ENCODE data around the gene LYPD6B.

DNA sequence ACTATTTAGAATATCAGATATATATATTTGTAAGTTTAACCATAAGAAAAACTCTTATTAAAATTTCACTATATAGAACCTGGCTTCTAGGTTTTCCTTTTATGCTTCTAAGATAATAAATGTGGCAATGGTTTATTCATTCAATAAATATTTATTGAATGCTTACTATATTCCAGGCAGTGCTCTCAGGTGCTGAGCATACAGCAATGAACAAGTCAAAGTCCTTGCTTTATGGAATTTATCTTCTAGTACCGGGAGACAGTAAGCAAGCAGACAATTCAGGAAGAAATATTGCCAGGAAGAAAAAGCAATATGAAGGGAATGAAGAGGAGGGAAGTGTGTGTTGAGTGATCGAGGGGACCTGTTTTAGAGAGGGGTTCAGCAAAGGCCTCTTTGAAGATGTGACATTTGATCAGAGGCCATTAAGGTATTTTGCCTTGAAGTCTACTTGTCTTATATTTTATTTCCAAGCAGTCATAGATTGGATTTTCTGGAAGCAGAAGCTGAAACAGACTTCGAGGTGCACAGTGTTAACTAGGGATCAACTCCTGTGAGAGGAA is 197.4 kb downstream of the LYPD6B start:
- TF ChIP-seq, protein P1, sequence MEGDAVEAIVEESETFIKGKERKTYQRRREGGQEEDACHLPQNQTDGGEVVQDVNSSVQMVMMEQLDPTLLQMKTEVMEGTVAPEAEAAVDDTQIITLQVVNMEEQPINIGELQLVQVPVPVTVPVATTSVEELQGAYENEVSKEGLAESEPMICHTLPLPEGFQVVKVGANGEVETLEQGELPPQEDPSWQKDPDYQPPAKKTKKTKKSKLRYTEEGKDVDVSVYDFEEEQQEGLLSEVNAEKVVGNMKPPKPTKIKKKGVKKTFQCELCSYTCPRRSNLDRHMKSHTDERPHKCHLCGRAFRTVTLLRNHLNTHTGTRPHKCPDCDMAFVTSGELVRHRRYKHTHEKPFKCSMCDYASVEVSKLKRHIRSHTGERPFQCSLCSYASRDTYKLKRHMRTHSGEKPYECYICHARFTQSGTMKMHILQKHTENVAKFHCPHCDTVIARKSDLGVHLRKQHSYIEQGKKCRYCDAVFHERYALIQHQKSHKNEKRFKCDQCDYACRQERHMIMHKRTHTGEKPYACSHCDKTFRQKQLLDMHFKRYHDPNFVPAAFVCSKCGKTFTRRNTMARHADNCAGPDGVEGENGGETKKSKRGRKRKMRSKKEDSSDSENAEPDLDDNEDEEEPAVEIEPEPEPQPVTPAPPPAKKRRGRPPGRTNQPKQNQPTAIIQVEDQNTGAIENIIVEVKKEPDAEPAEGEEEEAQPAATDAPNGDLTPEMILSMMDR (IDR thresholded peaks at IDR 0.05; ENCODE audit: low read length): no peak
- TF ChIP-seq EZH2 (optimal IDR thresholded peaks at IDR 0.05; ENCODE audit: low read depth, low read length) (no peak), EZH2phosphoT487 (IDR thresholded peaks at IDR 0.05; ENCODE audit: low read length) (no peak)
